CD4-positive, alpha-beta T cell (primary cell): Measurements from ENCODE around the gene OSCAR. TPM values are rescaled to one million over a fixed set of nuclear protein-coding genes. Genes with fewer than 3 reads are reported as not detected.

Source experiments
- ATAC-seq: fragments of 200-7000 bp; cut with Tn5 transposase; one replicate; pipeline ENCODE4 v1.10.0; 2022; ENCODE audit warnings: mild to moderate bottlenecking; ENCODE audit not compliant: poor library complexity
- CTCF ChIA-PET: fragments of 350-600 bp; sonication (Branson Sonifier 250); formaldehyde crosslinking; loops from one replicate; lab custom pipeline; 2021; ENCODE audit warnings: antibody characterized with exemption, inconsistent platforms; lab: Charles Lee
- POLR2A ChIA-PET: fragments of 350-600 bp; sonication (Branson Sonifier 250); formaldehyde crosslinking; loops from one replicate; lab custom pipeline; 2021; ENCODE audit warnings: antibody characterized with exemption, inconsistent platforms; lab: Charles Lee
- DNase-seq, 14 experiments: peaks; one replicate each; pipeline ENCODE4 v3.0.0-alpha.2; 2013 to 2020; ENCODE audit warnings: mixed read lengths in 2 of 14
- H3K27ac ChIP-seq, 2 donors: one replicate each; pipeline versions ENCODE4 v1.5.1 to v1.7.0; 2013; ENCODE audit warnings: low read length in 2 of 2, low read depth in 1 of 2, mild to moderate bottlenecking in 1 of 2
- H3K27me3 ChIP-seq, 2 experiments: 1 replicate in 1 of 2; 2 replicates in 1 of 2; pipeline versions ENCODE4 v1.6.1 to v1.7.0; 2013; ENCODE audit warnings: low read length in 2 of 2, control low read depth in 1 of 2, mild to moderate bottlenecking in 1 of 2, moderate library complexity in 1 of 2; ENCODE audit not compliant: insufficient read depth in 2 of 2, control insufficient read depth in 1 of 2
- H3K36me3 ChIP-seq: one replicate; pipeline ENCODE4 v1.6.1; 2013; ENCODE audit warnings: low read length, control low read depth; ENCODE audit not compliant: insufficient read depth
- H3K4me1 ChIP-seq: one replicate; pipeline ENCODE4 v1.6.1; 2013; ENCODE audit warnings: low read length, control low read depth; ENCODE audit not compliant: insufficient read depth
- H3K4me3 ChIP-seq: one replicate; pipeline ENCODE4 v1.5.1; 2013; ENCODE audit warnings: mild to moderate bottlenecking, low read length, moderate library complexity
- H3K9me3 ChIP-seq, 2 experiments: 1 replicate in 1 of 2; 2 replicates in 1 of 2; pipeline versions ENCODE4 v1.6.1 to v1.7.0; 2013; ENCODE audit warnings: low read length in 2 of 2, mild to moderate bottlenecking in 2 of 2, control low read depth in 1 of 2, moderate library complexity in 1 of 2; ENCODE audit not compliant: control insufficient read depth in 1 of 2, insufficient read depth in 1 of 2
- H3K27ac Mint-ChIP-seq: one replicate; pipeline ENCODE4 v1.8.0; 2020; ENCODE audit warnings: mixed read lengths
- H3K27me3 Mint-ChIP-seq: one replicate; pipeline ENCODE4 v1.8.0; 2021; ENCODE audit warnings: mixed read lengths
- H3K36me3 Mint-ChIP-seq: one replicate; pipeline ENCODE4 v1.8.0; 2021; ENCODE audit warnings: low read depth, mixed read lengths
- H3K4me1 Mint-ChIP-seq: one replicate; pipeline ENCODE4 v1.8.0; 2021; ENCODE audit warnings: low read depth, mixed read lengths
- H3K4me3 Mint-ChIP-seq: one replicate; pipeline ENCODE4 v1.8.0; 2020; ENCODE audit warnings: mild to moderate bottlenecking, mixed read lengths
- H3K9me3 Mint-ChIP-seq: one replicate; pipeline ENCODE4 v1.8.0; 2020; ENCODE audit warnings: mixed read lengths
- CTCF ChIP-seq: fragments of 200-600 bp; IDR thresholded peaks from one replicate; pipeline ENCODE4 v1.8.0; 2022; ENCODE audit warnings: antibody characterized with exemption, mild to moderate bottlenecking
- intact Hi-C, 2 experiments: fragments of 100-400 bp; cut with DNase I in 1 of 2; cut with micrococcal nuclease in 1 of 2; formaldehyde crosslinking; loops; one replicate each; pipeline versions ENCODE4 v1.15.1 to v1.9.0; 2023 to 2025; cut with DNase I, micrococcal nuclease
- total RNA-seq, 174 experiments: library from RNA in 2 of 174; stranded (reverse) in 2 of 174; gene quantifications; one replicate each; pipeline ENCODE4 v1.2.3 and lab custom pipeline; 2021 to 2026

Gene OSCAR
- total RNA-seq, 2 experiments from 2014 or later, result 0.41 to 0.42 TPM

DNA sequence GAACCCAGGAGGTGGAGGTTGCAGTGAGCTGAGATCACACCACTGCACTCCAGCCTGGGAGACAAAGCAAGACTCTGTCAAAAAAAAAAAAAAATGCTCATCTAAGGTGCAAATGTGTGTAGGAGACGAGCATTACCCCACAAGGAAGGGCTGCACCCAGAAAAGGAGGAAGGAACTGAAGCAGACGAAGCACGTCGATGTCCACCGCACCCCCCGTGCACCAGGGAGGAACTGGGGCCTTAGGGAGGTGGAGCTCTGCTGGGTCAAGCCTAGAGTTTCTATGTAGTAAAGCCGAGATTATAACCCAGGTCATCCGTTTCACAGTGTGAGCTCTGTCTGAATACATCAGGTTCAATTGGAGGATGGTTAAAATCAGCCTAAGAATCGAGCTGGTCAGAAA, 38.0 kb downstream of the OSCAR start:
- Histone ChIP-seq H3K4me1 (no peaks in the 10 kb centered on the region), H3K4me3 (no peak overlapping the region), H3K27ac (no peak overlapping the region), H3K27me3 (peaks cover 3 to 5% of the 10 kb centered on the region in 2 experiments), H3K9me3 (peaks cover 0 to 9% of the 10 kb centered on the region in 2 experiments), H3K36me3 (no peaks in the 10 kb centered on the region)
- Mint-ChIP-seq H3K9me3 (no peaks in the 10 kb centered on the region), H3K36me3 (no peaks in the 10 kb centered on the region), H3K4me1 (no peaks in the 10 kb centered on the region), H3K27me3 (peaks cover 28% of the 10 kb centered on the region), H3K27ac (no peak overlapping the region), H3K4me3 (no peak overlapping the region)
- TF ChIP-seq CTCF, result no peak
- CTCF ChIA-PET, result no interaction called here
- ATAC-seq (no peak), DNase-seq (peak in 2 of 14 experiments; percentile 12 to 16)
- POLR2A ChIA-PET, result no interaction called here
- intact Hi-C loops, result no loop called here

- TF ChIP-seq CTCF, result no peak
- Mint-ChIP-seq H3K27ac (no peak overlapping the region), H3K36me3 (no peaks in the 10 kb centered on the region), H3K4me3 (no peak overlapping the region), H3K4me1 (no peaks in the 10 kb centered on the region), H3K27me3 (peaks cover 58% of the 10 kb centered on the region), H3K9me3 (peaks cover 2% of the 10 kb centered on the region)
- intact Hi-C loops, result no loop called here
- peaks cover 8 to 13% of the 10 kb centered on the region in 2 experiments for H3K27me3 ChIP-seq
- no peak overlapping the region for H3K27ac ChIP-seq
- no peaks in the 10 kb centered on the region for H3K4me1 ChIP-seq
- no peak for ATAC-seq
- no peaks in the 10 kb centered on the region for H3K36me3 ChIP-seq
- ChIA-PET CTCF (no interaction called here), POLR2A (no interaction called here)
- no peaks in the 10 kb centered on the region for H3K9me3 ChIP-seq
- peak in 1 of 14 experiments; percentile 28 for DNase-seq
- no peak overlapping the region for H3K4me3 ChIP-seq
Observed at GRCh38 chr19:54047616-54048015, 53.0 kb downstream of the OSCAR start.

GRCh38 chr19:54045771-54046170, 54.8 kb downstream of the OSCAR start:
- Histone ChIP-seq H3K27ac (no peak overlapping the region), H3K9me3 (no peaks in the 10 kb centered on the region), H3K4me3 (no peak overlapping the region), H3K4me1 (no peaks in the 10 kb centered on the region), H3K36me3 (no peaks in the 10 kb centered on the region), H3K27me3 (peaks cover 15% of the 10 kb centered on the region in 2 experiments)
- Mint-ChIP-seq H3K4me1 (no peaks in the 10 kb centered on the region), H3K36me3 (no peaks in the 10 kb centered on the region), H3K27ac (no peak overlapping the region), H3K9me3 (peaks cover 2% of the 10 kb centered on the region), H3K4me3 (no peak overlapping the region), H3K27me3 (peaks cover 59% of the 10 kb centered on the region)
- no peak for DNase-seq
- intact Hi-C loops, result no loop called here
- no peak for TF ChIP-seq CTCF
- ChIA-PET POLR2A (no interaction called here), CTCF (no interaction called here)
- no peak for ATAC-seq

Other genes starting within 250 kb of the OSCAR start
- 100 to 1,000 TPM; 444 to 448 TPM for gene MYADM, start 232.9 kb downstream of the OSCAR start, total RNA-seq
- gene PRKCG, start 218.6 kb downstream of the OSCAR start, total RNA-seq, result 1 to 10 TPM; 1.5 to 1.6 TPM
- not detected for gene CACNG7, start 191.5 kb downstream of the OSCAR start, total RNA-seq
- gene CACNG8, start 137.9 kb downstream of the OSCAR start, total RNA-seq, result not detected
- not detected for gene CACNG6, start 109.2 kb downstream of the OSCAR start, total RNA-seq
- gene VSTM1, start 36.9 kb downstream of the OSCAR start, total RNA-seq, result not detected
- not detected for gene TARM1, start 19.4 kb downstream of the OSCAR start, total RNA-seq
- gene NDUFA3, start 2.1 kb upstream of the OSCAR start, total RNA-seq, result 10 to 100 TPM; 63.0 to 63.5 TPM
- gene TFPT, start 14.9 kb upstream of the OSCAR start, total RNA-seq, result 10 to 100 TPM; 10.1 to 11.2 TPM
- 10 to 100 TPM; 52.9 to 55.9 TPM for gene PRPF31, start 15.0 kb upstream of the OSCAR start, total RNA-seq
- 10 to 100 TPM; 26.7 to 28.7 TPM for gene CNOT3, start 37.0 kb upstream of the OSCAR start, total RNA-seq
- 10 to 100 TPM; 14.4 to 16.0 TPM for gene LENG1, start 58.9 kb upstream of the OSCAR start, total RNA-seq
- 1 to 10 TPM in 1 of 2 experiments, under 1 TPM in 1; 0.84 to 1.5 TPM for gene TMC4, start 72.4 kb upstream of the OSCAR start, total RNA-seq
- gene MBOAT7, start 88.8 kb upstream of the OSCAR start, total RNA-seq, result 10 to 100 TPM; 13.7 to 18.0 TPM
- gene TSEN34, start 90.5 kb upstream of the OSCAR start, total RNA-seq, result 1 to 10 TPM; 8.4 to 8.6 TPM
- gene RPS9, start 100.1 kb upstream of the OSCAR start, total RNA-seq, result 1,000 to 10,000 TPM; 2,017 to 2,050 TPM
- 1 to 10 TPM; 1.1 to 1.3 TPM for gene LILRB3, start 122.2 kb upstream of the OSCAR start, total RNA-seq
- gene LILRA6, start 142.0 kb upstream of the OSCAR start, total RNA-seq, result under 1 TPM in 1 of 2 experiments, not detected in 1; 0.60 TPM
- not detected for gene LILRB5, start 156.5 kb upstream of the OSCAR start, total RNA-seq
- 1 to 10 TPM; 1.3 to 1.5 TPM for gene LILRB2, start 180.3 kb upstream of the OSCAR start, total RNA-seq
- gene LILRA5, start 212.4 kb upstream of the OSCAR start, total RNA-seq, result 1 to 10 TPM; 1.5 TPM
- under 1 TPM; 0.47 to 0.52 TPM for gene LILRA4, start 238.4 kb upstream of the OSCAR start, total RNA-seq